DND-41 (cell line): Measurements from ENCODE around the gene PRKACA.

Experiments
- CTCF ChIP-seq: IDR thresholded peaks from 2 replicates; pipeline ENCODE4 v1.5.1; 2012; ENCODE audit warnings: borderline replicate concordance, low read length, moderate library complexity, mild to moderate bottlenecking; ENCODE audit not compliant: poor library complexity, severe bottlenecking; ENCODE audit errors: extremely low read depth
- EZH2 ChIP-seq: IDR thresholded peaks from 3 replicates; pipeline ENCODE4 v1.6.1; 2012; ENCODE audit warnings: borderline replicate concordance, low read depth, mild to moderate bottlenecking, moderate library complexity, low read length, inconsistent platforms; ENCODE audit not compliant: severe bottlenecking

GRCh38 chr19:14055396-14055795, 62.2 kb downstream of the PRKACA start:
- no peak for TF ChIP-seq CTCF
- no peak for TF ChIP-seq EZH2
